CD14-positive monocyte (primary cell): ENCODE measurements around the gene MYOZ1. TPM values are rescaled to one million over a fixed set of nuclear protein-coding genes. Genes with fewer than 3 reads are reported as not detected.
"Not testable (repeated sequence)": the region's sequence is repeated elsewhere in the genome, so short reads cannot be mapped to it uniquely, and the experiment has no call there.

Source experiments
- DNase-seq, 3 donors: peaks; one replicate each; pipeline ENCODE4 v3.0.0-alpha.2; 2011 to 2022
- H2AFZ ChIP-seq: 2 replicates; pipeline ENCODE4 v1.6.0; 2012; ENCODE audit warnings: mild to moderate bottlenecking, low read depth, low read length, inconsistent platforms; ENCODE audit not compliant: insufficient read depth, poor library complexity, severe bottlenecking
- H3K27ac ChIP-seq, 2 donors: 1 replicate in 1 of 2; 2 replicates in 1 of 2; pipeline ENCODE4 v1.5.1; 2012 to 2013; ENCODE audit warnings: low read length in 2 of 2, control low read depth in 1 of 2, inconsistent platforms in 1 of 2, low read depth in 1 of 2, mild to moderate bottlenecking in 1 of 2
- H3K27me3 ChIP-seq, 2 donors: one replicate each; pipeline versions ENCODE4 v1.6.0 to v1.6.1; 2011 to 2013; ENCODE audit warnings: low read length in 2 of 2; ENCODE audit not compliant: control insufficient read depth in 2 of 2, insufficient read depth in 2 of 2
- H3K36me3 ChIP-seq, 2 donors: replicated peaks in 1 of 2; 1 replicate in 1 of 2; 2 replicates in 1 of 2; pipeline versions ENCODE4 v1.5.1 to v1.6.1; 2012 to 2013; ENCODE audit warnings: low read length in 2 of 2, control low read depth in 1 of 2, inconsistent platforms in 1 of 2, mild to moderate bottlenecking in 1 of 2; ENCODE audit not compliant: insufficient read depth in 2 of 2, control insufficient read depth in 1 of 2
- H3K4me1 ChIP-seq, 2 donors: 1 replicate in 1 of 2; 2 replicates in 1 of 2; pipeline versions ENCODE4 v1.5.1 to v1.6.1; 2012 to 2013; ENCODE audit warnings: low read length in 2 of 2, control low read depth in 1 of 2, inconsistent platforms in 1 of 2, mild to moderate bottlenecking in 1 of 2, moderate library complexity in 1 of 2; ENCODE audit not compliant: insufficient read depth in 2 of 2, control insufficient read depth in 1 of 2
- H3K4me2 ChIP-seq: replicated peaks from 2 replicates; pipeline ENCODE3; 2012; ENCODE audit warnings: low read length, moderate library complexity, mild to moderate bottlenecking; ENCODE audit not compliant: poor library complexity, severe bottlenecking; ENCODE audit errors: extremely low read depth
- H3K4me3 ChIP-seq, 3 experiments: fragments of 200-600 bp in 1 of 3; sonication (generic) in 1 of 3; replicated peaks in 1 of 3; 1 replicate in 2 of 3; 2 replicates in 1 of 3; pipeline ENCODE4 v1.5.1; 2011 to 2013; ENCODE audit warnings: low read length in 3 of 3, mild to moderate bottlenecking in 3 of 3, control low read depth in 2 of 3, low read depth in 2 of 3, inconsistent platforms in 1 of 3, moderate library complexity in 1 of 3
- H3K79me2 ChIP-seq: 2 replicates; pipeline ENCODE4 v1.6.0; 2012; ENCODE audit warnings: mild to moderate bottlenecking, control low read depth, inconsistent platforms, low read length, moderate library complexity; ENCODE audit not compliant: insufficient read depth
- H3K9ac ChIP-seq: 2 replicates; pipeline ENCODE4 v1.6.0; 2017; ENCODE audit warnings: low read length, mild to moderate bottlenecking; ENCODE audit not compliant: insufficient read depth, poor library complexity, severe bottlenecking
- H3K9me3 ChIP-seq, 2 donors: replicated peaks in 1 of 2; 1 replicate in 1 of 2; 2 replicates in 1 of 2; pipeline versions ENCODE4 v1.5.1 to v1.6.1; 2012 to 2013; ENCODE audit warnings: low read length in 2 of 2, control low read depth in 1 of 2; ENCODE audit not compliant: control insufficient read depth in 1 of 2, insufficient read depth in 1 of 2
- H4K20me1 ChIP-seq: 2 replicates; pipeline ENCODE4 v1.6.0; 2012; ENCODE audit warnings: mild to moderate bottlenecking, low read length, control low read depth, moderate library complexity; ENCODE audit not compliant: insufficient read depth
- H3K27ac Mint-ChIP-seq, 7 donors: one replicate each; pipeline ENCODE4 v1.8.0; 2020; ENCODE audit warnings: mild to moderate bottlenecking in 7 of 7, mixed read lengths in 7 of 7, moderate library complexity in 6 of 7, inconsistent platforms in 2 of 7
- H3K27me3 Mint-ChIP-seq, 3 donors: one replicate each; pipeline ENCODE4 v1.8.0; 2021 to 2022; ENCODE audit warnings: low read depth in 3 of 3, mild to moderate bottlenecking in 3 of 3, mixed read lengths in 3 of 3, moderate library complexity in 3 of 3, inconsistent platforms in 1 of 3
- H3K36me3 Mint-ChIP-seq, 2 donors: one replicate each; pipeline ENCODE4 v1.8.0; 2020; ENCODE audit warnings: mixed read lengths in 2 of 2, inconsistent platforms in 1 of 2, mild to moderate bottlenecking in 1 of 2
- H3K4me1 Mint-ChIP-seq: one replicate; pipeline ENCODE4 v1.8.0; 2020; ENCODE audit warnings: mild to moderate bottlenecking, mixed read lengths
- H3K4me3 Mint-ChIP-seq, 2 donors: one replicate each; pipeline ENCODE4 v1.8.0; 2020; ENCODE audit warnings: mild to moderate bottlenecking in 2 of 2, mixed read lengths in 2 of 2, moderate library complexity in 1 of 2
- H3K9me3 Mint-ChIP-seq, 7 donors: one replicate each; pipeline ENCODE4 v1.8.0; 2020 to 2022; ENCODE audit warnings: mixed read lengths in 7 of 7, mild to moderate bottlenecking in 6 of 7, moderate library complexity in 6 of 7, inconsistent platforms in 2 of 7
- WGBS: methylation state at CpG from one replicate; pipeline ENCODE4 v1.1.5; 2013; ENCODE audit warnings: missing lambda C conversion rate; ENCODE audit not compliant: insufficient coverage; 5-methylcytosine and 5-hydroxymethylcytosine counted together
- intact Hi-C, 2 donors: fragments of 100-400 bp; cut with micrococcal nuclease; formaldehyde crosslinking; loops; one replicate each; pipeline versions ENCODE4 v1.15.0 to v1.15.1; 2023
- polyA plus RNA-seq, 3 donors: library from polyadenylated mRNA; depleted of rRNA in 1 of 3; unstranded in 2 of 3; stranded (reverse) in 1 of 3; fragments of 300-500 nt in 2 of 3; fragments of >200 nt in 1 of 3; fragmentation: Illumina TruSeq in 2 of 3; gene quantifications; 1 replicate in 2 of 3; 2 replicates in 1 of 3; pipeline ENCODE4 v1.2.3, GENCODE V29; 2012 to 2021

The MYOZ1 gene
- polyA plus RNA-seq, 3 donors: not detected

DNA sequence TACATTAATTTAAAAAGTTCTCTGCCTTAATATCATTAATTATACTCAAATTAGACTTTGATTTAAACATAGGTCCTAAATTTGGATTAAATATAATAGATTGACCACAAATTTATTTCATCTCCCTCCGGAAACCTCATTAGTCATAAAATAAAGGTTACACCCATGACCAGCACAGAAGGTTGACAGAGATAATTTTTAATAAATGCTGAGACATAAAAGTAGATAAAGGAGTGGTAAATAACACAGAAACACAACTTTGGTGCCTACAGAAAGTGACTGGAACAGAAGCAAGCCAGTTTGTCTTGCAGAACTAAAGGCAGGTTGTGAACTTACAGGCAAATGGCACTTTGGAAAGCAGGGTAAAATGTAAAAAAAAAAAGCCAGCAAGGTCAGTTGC lies 46.4 kb upstream of the MYOZ1 start:
- H3K4me1 ChIP-seq, H2AFZ ChIP-seq, DNase-seq, H3K27ac ChIP-seq, H4K20me1 ChIP-seq, H3K4me1 Mint-ChIP-seq, intact Hi-C loops, H3K27me3 Mint-ChIP-seq, H3K4me3 Mint-ChIP-seq, H3K36me3 ChIP-seq, H3K79me2 ChIP-seq, H3K27me3 ChIP-seq, H3K9me3 Mint-ChIP-seq, H3K4me3 ChIP-seq, H3K4me2 ChIP-seq, H3K27ac Mint-ChIP-seq, H3K9me3 ChIP-seq, H3K9ac ChIP-seq: not testable (repeated sequence)
- H3K36me3 Mint-ChIP-seq: peaks cover 23 to 31% of the 10 kb centered on the region in 2 donors
- no CpG with 5 or more reads among the region's 1 CpG for WGBS

DNA sequence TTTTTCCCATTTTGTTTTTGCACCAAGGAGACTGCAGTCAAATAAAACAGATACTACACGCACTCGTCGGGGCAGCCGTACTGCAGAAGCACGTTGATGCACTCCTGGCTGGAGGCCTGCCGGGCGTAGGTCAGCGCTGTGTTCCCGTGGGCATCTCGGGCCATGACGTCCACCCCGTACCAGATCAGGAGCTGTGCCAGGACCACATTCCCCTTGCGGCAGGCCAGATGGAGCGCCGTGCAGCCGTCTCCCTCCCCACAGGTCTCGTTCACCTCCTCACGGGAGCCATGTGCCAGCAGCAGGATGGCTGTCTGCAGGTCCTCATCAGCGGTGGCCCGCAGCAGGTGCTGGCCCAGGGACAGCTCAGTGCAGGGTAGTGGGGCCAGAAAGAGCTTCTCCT lies 33.3 kb upstream of the MYOZ1 start:
- H3K4me2 ChIP-seq, H3K79me2 ChIP-seq, H3K27ac Mint-ChIP-seq, H4K20me1 ChIP-seq, H3K9me3 Mint-ChIP-seq, H3K27me3 ChIP-seq, intact Hi-C loops, H3K4me1 Mint-ChIP-seq, H2AFZ ChIP-seq, H3K4me3 Mint-ChIP-seq, H3K36me3 ChIP-seq, DNase-seq, H3K9ac ChIP-seq, H3K27ac ChIP-seq, H3K36me3 Mint-ChIP-seq, H3K27me3 Mint-ChIP-seq, H3K4me1 ChIP-seq, H3K9me3 ChIP-seq, H3K4me3 ChIP-seq: not testable (repeated sequence)
- WGBS: no CpG with 5 or more reads among the region's 20 CpGs

DNA sequence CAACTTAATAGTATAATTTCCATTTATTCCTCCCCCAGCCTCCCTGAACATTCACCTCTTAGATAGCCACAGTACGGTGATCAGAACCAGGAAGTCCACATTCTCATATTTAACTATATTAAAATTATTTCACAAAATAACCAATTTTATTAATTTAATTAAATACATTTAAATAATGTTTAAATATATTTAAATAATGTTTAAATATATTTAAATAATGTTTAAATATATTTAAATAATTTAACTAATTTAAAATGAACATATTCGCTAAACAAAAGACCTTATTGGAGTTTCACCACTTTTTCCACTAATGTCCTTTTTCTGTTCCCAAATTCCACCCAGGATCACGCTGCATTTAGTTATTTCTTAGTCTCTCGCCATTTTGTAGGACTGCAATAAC lies 27.1 kb upstream of the MYOZ1 start:
- H3K4me3 Mint-ChIP-seq, H3K27ac ChIP-seq, H3K36me3 ChIP-seq, DNase-seq, H3K27ac Mint-ChIP-seq, H3K4me2 ChIP-seq, H3K4me1 ChIP-seq, H4K20me1 ChIP-seq, H3K4me1 Mint-ChIP-seq, H3K36me3 Mint-ChIP-seq, H3K79me2 ChIP-seq, H3K9me3 Mint-ChIP-seq, intact Hi-C loops, H3K9ac ChIP-seq, H3K4me3 ChIP-seq, H3K27me3 ChIP-seq, H3K27me3 Mint-ChIP-seq, H3K9me3 ChIP-seq, H2AFZ ChIP-seq: not testable (repeated sequence)
- no CpG with 5 or more reads among the region's 4 CpGs for WGBS

DNA sequence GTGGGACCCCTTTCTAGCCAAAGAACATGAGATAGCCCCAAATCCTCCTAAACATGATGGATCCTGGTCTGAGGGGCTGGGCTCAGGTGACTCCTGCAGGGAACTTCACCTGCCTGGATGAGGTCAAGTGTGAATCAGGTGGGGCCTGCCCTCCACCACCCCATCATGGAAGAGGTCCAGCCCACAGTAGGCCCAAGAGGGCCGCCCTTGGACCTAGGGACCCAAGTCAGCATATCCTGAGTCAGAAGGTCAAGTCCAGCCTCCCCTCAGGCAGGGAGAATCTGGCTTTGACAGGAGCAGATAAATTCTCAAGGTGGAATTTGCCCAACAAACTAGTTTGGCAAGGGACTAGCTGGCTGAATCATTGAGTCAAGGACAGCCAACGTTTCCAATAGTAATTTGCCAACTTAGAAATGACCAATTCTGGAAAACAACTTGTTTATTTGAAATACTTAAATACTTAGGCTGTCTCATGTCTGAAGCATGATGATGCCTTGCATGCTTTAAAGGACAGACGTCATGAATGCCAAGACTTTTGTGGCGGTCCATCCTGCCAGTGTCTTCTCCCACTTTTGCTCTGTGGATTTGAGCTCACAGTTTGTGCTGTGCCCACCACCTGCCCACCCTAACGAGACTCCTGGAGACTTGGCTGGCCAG lies 25.0 kb upstream of the MYOZ1 start:
- H3K9me3 Mint-ChIP-seq, H3K4me1 ChIP-seq, H3K9ac ChIP-seq, H3K4me3 ChIP-seq, H2AFZ ChIP-seq, H3K4me1 Mint-ChIP-seq, H3K27me3 Mint-ChIP-seq, H3K27ac ChIP-seq, H3K9me3 ChIP-seq, H3K27me3 ChIP-seq, intact Hi-C loops, H3K36me3 Mint-ChIP-seq, H3K4me3 Mint-ChIP-seq, H3K79me2 ChIP-seq, H3K36me3 ChIP-seq, DNase-seq, H4K20me1 ChIP-seq, H3K4me2 ChIP-seq: not testable (repeated sequence)
- WGBS: no CpG with 5 or more reads among the region's 5 CpGs
- H3K27ac Mint-ChIP-seq: peak overlapping the region in 1 of 7 donors; percentile 18
